DOHH2 (cell line): ENCODE measurements around the gene CTDSPL.

ENCODE experiments used
- H3F3A ChIP-seq: fragments of 200-600 bp; sonication (generic), shearing (Covaris generic); 2 replicates; pipeline ENCODE4 v1.6.0; 2016; ENCODE audit warnings: antibody characterized with exemption, mild to moderate bottlenecking; ENCODE audit not compliant: control insufficient read depth, insufficient read depth
- H3K27ac ChIP-seq: fragments of 200-600 bp; sonication (generic); 2 replicates; pipeline ENCODE4 v1.5.1; 2014; ENCODE audit warnings: low read depth, mild to moderate bottlenecking, low read length, moderate library complexity
- H3K27me3 ChIP-seq: fragments of 200-600 bp; sonication (generic); 2 replicates; pipeline ENCODE4 v1.6.1; 2014; ENCODE audit warnings: mild to moderate bottlenecking, low read length, mixed read lengths; ENCODE audit not compliant: control insufficient read depth
- H3K36me3 ChIP-seq: fragments of 200-600 bp; sonication (generic); 2 replicates; pipeline ENCODE4 v1.6.1; 2014; ENCODE audit warnings: mild to moderate bottlenecking, low read length, moderate library complexity, mixed read lengths; ENCODE audit not compliant: control insufficient read depth
- H3K4me1 ChIP-seq: fragments of 200-600 bp; sonication (generic); 2 replicates; pipeline ENCODE4 v1.6.1; 2014; ENCODE audit warnings: mild to moderate bottlenecking, low read length, mixed read lengths; ENCODE audit not compliant: control insufficient read depth
- H3K4me2 ChIP-seq: fragments of 200-600 bp; sonication (generic); 2 replicates; pipeline ENCODE4 v1.6.0; 2014; ENCODE audit warnings: mild to moderate bottlenecking, low read length, moderate library complexity
- H3K4me3 ChIP-seq: fragments of 200-600 bp; sonication (generic); 2 replicates; pipeline ENCODE4 v1.5.1; 2014; ENCODE audit warnings: mild to moderate bottlenecking, low read length, mixed read lengths
- H3K79me2 ChIP-seq: fragments of 200-600 bp; sonication (generic); 2 replicates; pipeline ENCODE4 v1.6.1; 2014; ENCODE audit warnings: mild to moderate bottlenecking, low read length, mixed read lengths; ENCODE audit not compliant: control insufficient read depth
- H3K9me2 ChIP-seq: fragments of 200-600 bp; sonication (generic); replicated peaks from 2 replicates; pipeline ENCODE4 v1.6.1; 2014; ENCODE audit warnings: mild to moderate bottlenecking, low read length, mixed read lengths; ENCODE audit not compliant: control insufficient read depth
- H3K9me3 ChIP-seq: fragments of 200-600 bp; sonication (generic); 2 replicates; pipeline ENCODE4 v1.6.1; 2014; ENCODE audit warnings: antibody characterized with exemption, low read length, mixed read lengths; ENCODE audit not compliant: control insufficient read depth, insufficient read depth
- H4K20me1 ChIP-seq: fragments of 200-600 bp; sonication (generic); 2 replicates; pipeline ENCODE4 v1.6.0; 2014; ENCODE audit warnings: low read depth, mild to moderate bottlenecking, antibody characterized with exemption, low read length, moderate library complexity; ENCODE audit not compliant: control insufficient read depth, insufficient read depth
- EZH2phosphoT487 ChIP-seq: fragments of 200-600 bp; sonication (generic); IDR thresholded peaks from 2 replicates; pipeline ENCODE4 v1.6.1; 2017; ENCODE audit warnings: borderline replicate concordance, mild to moderate bottlenecking, antibody characterized with exemption, low read length, moderate library complexity, mixed read lengths
- TF ChIP-seq, protein P1 (sequence below): fragments of 200-600 bp; sonication (generic); IDR thresholded peaks from one replicate; pipeline ENCODE4 v1.5.1; 2014; ENCODE audit warnings: antibody characterized with exemption, mild to moderate bottlenecking, low read depth, low read length; ENCODE audit not compliant: poor library complexity, severe bottlenecking

Gene CTDSPL

DNA sequence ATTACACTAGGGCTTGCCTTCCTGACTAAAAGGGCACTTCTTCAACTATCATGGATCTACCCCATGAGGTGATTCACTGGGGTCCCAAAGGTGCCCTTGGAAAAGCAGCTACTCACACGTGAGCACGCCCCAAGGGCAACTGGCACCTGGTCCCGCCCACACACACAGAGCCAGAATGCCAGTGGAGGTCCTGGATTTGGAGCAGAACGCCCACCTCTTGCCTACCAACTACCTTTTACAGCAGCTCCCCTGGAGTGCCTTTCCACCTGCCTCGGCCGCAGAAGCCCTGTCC lies 1.8 kb upstream of the CTDSPL start:
- no peak overlapping the region for H3K4me3 ChIP-seq
- H3K4me2 ChIP-seq = no peak overlapping the region
- H3K27me3 ChIP-seq = no peaks in the 10 kb centered on the region; the same call in 1 of the 2 replicates
- no peaks in the 10 kb centered on the region for H3K79me2 ChIP-seq
- no peak overlapping the region for H3K27ac ChIP-seq
- no peaks in the 10 kb centered on the region for H3K36me3 ChIP-seq
- H3K9me3 ChIP-seq = no peaks in the 10 kb centered on the region
- no peaks in the 10 kb centered on the region for H4K20me1 ChIP-seq
- no peaks in the 10 kb centered on the region for H3F3A ChIP-seq
- no peaks in the 10 kb centered on the region for H3K4me1 ChIP-seq
- TF ChIP-seq, protein P1, sequence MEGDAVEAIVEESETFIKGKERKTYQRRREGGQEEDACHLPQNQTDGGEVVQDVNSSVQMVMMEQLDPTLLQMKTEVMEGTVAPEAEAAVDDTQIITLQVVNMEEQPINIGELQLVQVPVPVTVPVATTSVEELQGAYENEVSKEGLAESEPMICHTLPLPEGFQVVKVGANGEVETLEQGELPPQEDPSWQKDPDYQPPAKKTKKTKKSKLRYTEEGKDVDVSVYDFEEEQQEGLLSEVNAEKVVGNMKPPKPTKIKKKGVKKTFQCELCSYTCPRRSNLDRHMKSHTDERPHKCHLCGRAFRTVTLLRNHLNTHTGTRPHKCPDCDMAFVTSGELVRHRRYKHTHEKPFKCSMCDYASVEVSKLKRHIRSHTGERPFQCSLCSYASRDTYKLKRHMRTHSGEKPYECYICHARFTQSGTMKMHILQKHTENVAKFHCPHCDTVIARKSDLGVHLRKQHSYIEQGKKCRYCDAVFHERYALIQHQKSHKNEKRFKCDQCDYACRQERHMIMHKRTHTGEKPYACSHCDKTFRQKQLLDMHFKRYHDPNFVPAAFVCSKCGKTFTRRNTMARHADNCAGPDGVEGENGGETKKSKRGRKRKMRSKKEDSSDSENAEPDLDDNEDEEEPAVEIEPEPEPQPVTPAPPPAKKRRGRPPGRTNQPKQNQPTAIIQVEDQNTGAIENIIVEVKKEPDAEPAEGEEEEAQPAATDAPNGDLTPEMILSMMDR = no peak
- no peaks in the 10 kb centered on the region for H3K9me2 ChIP-seq

DNA sequence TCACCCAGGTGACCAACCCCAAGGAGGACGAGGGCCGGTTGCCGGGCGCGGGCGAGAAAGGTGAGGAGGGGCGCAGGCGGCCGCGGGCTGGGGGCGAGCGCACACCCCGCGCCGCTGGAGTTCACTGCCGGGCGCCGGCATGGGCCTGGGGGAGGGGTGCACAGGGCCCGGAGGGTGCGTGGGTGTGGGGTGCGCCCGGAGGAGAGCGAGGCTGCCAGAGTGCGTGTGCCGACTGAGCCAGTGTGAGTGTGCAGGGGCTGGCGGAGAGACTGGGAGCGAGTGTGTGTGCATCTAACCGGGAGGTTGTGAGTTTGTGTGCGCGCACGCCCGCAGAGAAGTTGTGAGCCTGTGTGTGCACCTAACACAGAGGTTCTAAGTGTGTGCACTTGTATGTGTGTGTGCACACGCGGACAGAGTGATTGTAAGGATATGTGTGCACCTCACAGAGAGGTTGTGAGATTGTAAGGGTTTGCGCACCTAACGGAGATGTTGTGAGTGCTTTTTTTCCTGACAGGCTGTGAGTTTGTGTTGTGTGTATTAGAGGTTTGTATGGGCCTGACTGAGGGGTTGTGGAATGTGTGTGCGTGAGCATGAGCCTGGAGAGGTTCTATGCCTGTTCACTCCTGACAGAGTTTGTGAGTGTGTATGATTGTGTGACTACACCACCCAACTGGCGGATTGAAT lies 681 bp downstream of the CTDSPL start:
- no peaks in the 10 kb centered on the region for H3K79me2 ChIP-seq

DNA sequence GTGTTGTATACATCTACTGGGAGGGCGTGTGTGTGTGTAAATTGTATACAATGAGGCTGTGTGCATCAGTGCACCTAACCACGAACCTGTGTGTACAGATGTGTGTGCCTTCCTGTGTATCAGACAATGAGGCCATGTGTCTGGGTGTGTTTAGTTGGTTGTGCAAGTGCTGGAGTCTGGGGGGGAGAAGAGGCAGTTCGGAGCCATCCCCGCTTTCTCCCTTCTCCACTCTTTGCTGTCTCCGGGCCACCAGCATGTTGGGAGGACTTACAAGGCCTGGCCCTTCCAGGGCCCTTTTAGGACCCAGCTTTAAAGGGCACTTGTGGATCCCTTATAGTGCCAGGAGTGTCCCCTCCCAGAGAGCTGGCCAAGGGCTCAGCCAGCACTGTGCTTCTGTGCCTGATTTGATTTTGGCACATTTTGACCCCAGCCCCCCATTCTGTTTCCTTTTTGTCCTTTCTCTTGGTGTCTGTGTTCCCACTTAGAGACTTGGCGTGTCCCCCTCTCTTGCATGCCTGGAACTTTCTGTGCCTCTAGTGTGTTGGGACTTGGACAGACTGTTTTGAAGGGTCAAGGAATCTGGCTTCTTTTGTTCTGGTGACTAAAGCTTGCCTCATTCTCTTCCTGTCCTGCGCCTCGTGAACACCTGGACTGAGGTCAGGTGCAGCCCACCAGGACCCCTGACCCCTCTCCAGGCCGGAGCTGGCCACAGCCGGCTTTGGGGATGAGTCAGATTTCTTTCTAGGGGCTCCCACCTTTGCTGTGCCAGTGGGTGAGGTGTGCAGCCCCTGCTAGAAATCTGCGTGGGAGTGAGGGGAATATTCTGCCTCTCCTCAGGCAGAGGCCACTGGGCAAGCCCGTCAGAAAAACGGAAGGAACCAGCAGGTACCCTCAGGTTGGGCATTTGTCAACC lies 1.5 kb downstream of the CTDSPL start:
- Histone ChIP-seq H3K4me1 (no peaks in the 10 kb centered on the region), H3K36me3 (no peaks in the 10 kb centered on the region), H4K20me1 (no peaks in the 10 kb centered on the region), H3K4me3 (no peak overlapping the region), H3F3A (no peaks in the 10 kb centered on the region), H3K4me2 (no peak overlapping the region), H3K79me2 (no peaks in the 10 kb centered on the region), H3K9me2 (no peaks in the 10 kb centered on the region), H3K9me3 (no peaks in the 10 kb centered on the region), H3K27ac (no peak overlapping the region), H3K27me3 (peaks cover 10% of the 10 kb centered on the region)
- TF ChIP-seq EZH2phosphoT487 = no peak
- TF ChIP-seq, protein P1 = no peak

More for the DNA sequence above, 681 bp downstream of the CTDSPL start:
- peaks cover 10% of the 10 kb centered on the region for H3K27me3 ChIP-seq
- H3K4me2 ChIP-seq = no peak overlapping the region
- H3K27ac ChIP-seq = no peak overlapping the region
- TF ChIP-seq EZH2phosphoT487 = no peak
- TF ChIP-seq, protein P1 = no peak
- H3K36me3 ChIP-seq = no peaks in the 10 kb centered on the region
- no peaks in the 10 kb centered on the region for H3F3A ChIP-seq
- H3K4me3 ChIP-seq = no peak overlapping the region
- no peaks in the 10 kb centered on the region for H4K20me1 ChIP-seq
- no peaks in the 10 kb centered on the region for H3K4me1 ChIP-seq
- H3K9me2 ChIP-seq = no peaks in the 10 kb centered on the region
- H3K9me3 ChIP-seq = no peaks in the 10 kb centered on the region
